IMR-90 (cell line): Measurements from ENCODE around the gene HGD. TPM values are rescaled to one million over a fixed set of nuclear protein-coding genes. Genes with fewer than 3 reads are reported as not detected.

Source experiments
- ATAC-seq: fragments of 200-7000 bp; cut with Tn5 transposase; 2 replicates; pipeline ENCODE4 v1.9.1; 2020; ENCODE audit warnings: low read depth, mild to moderate bottlenecking, moderate library complexity
- BruUV-seq: library from RNA; stranded (reverse); fragments of 400-500 nt; replicated peaks from 2 replicates; lab custom pipeline; 2021; lab: Mats Ljungman, UMichigan
- CTCF ChIA-PET: fragments of 300-600 bp; formaldehyde crosslinking; extraction: SDS; loops from one replicate; lab custom pipeline; 2021; ENCODE audit warnings: antibody characterized with exemption; lab: Yijun Ruan, JAX
- POLR2A ChIA-PET: fragments of 300-600 bp; sonication (Branson Sonifier 250); formaldehyde crosslinking; loops from one replicate; lab custom pipeline; 2022; ENCODE audit warnings: antibody characterized with exemption; ENCODE audit not compliant: unreplicated experiment; lab: Charles Lee
- DNase-seq: peaks from one replicate; pipeline ENCODE4 v3.0.0; 2013
- H2AFZ ChIP-seq: replicated peaks from 2 replicates; pipeline ENCODE3; 2013; ENCODE audit warnings: low read length, mild to moderate bottlenecking; ENCODE audit not compliant: poor library complexity
- H2AK5ac ChIP-seq: 2 replicates; pipeline ENCODE4 v1.6.1; 2013; ENCODE audit warnings: low read depth, low read length, inconsistent platforms
- H2AK9ac ChIP-seq: replicated peaks from 2 replicates; pipeline ENCODE3; 2013; ENCODE audit warnings: mild to moderate bottlenecking, low read depth, low read length, moderate library complexity; ENCODE audit not compliant: poor library complexity
- H2BK120ac ChIP-seq: 2 replicates; pipeline ENCODE4 v1.6.1; 2013; ENCODE audit warnings: low read depth, low read length, inconsistent platforms
- H2BK15ac ChIP-seq: 3 replicates; pipeline ENCODE4 v1.6.1; 2013; ENCODE audit warnings: low read depth, low read length, inconsistent platforms
- H2BK20ac ChIP-seq: 2 replicates; pipeline ENCODE4 v1.6.1; 2013; ENCODE audit warnings: low read depth, mild to moderate bottlenecking, inconsistent platforms, low read length, moderate library complexity
- H2BK5ac ChIP-seq: 2 replicates; pipeline ENCODE4 v1.6.1; 2013; ENCODE audit warnings: mild to moderate bottlenecking, low read depth, low read length, inconsistent platforms; ENCODE audit not compliant: poor library complexity, severe bottlenecking
- H3K14ac ChIP-seq: replicated peaks from 2 replicates; pipeline ENCODE4 v1.6.1; 2013; ENCODE audit warnings: low read depth, low read length, inconsistent platforms
- H3K18ac ChIP-seq: 2 replicates; pipeline ENCODE4 v1.6.1; 2013; ENCODE audit warnings: low read depth, low read length, control low read depth
- H3K23ac ChIP-seq: 2 replicates; pipeline ENCODE4 v1.6.1; 2013; ENCODE audit warnings: low read depth, low read length, inconsistent platforms
- H3K27ac ChIP-seq: 2 replicates; pipeline ENCODE4 v1.5.1; 2013; ENCODE audit warnings: mild to moderate bottlenecking, control low read depth, low read length; ENCODE audit not compliant: insufficient read depth
- H3K27me3 ChIP-seq: 2 replicates; pipeline ENCODE4 v1.6.1; 2013; ENCODE audit warnings: low read length; ENCODE audit not compliant: control insufficient read depth, insufficient read depth
- H3K36me3 ChIP-seq: 2 replicates; pipeline ENCODE4 v1.6.1; 2013; ENCODE audit warnings: low read length, mixed read lengths; ENCODE audit not compliant: control insufficient read depth, insufficient read depth
- H3K4ac ChIP-seq: 2 replicates; pipeline ENCODE4 v1.6.1; 2013; ENCODE audit warnings: low read depth, low read length, inconsistent platforms
- H3K4me1 ChIP-seq: 2 replicates; pipeline ENCODE4 v1.6.1; 2013; ENCODE audit warnings: low read length, mixed read lengths; ENCODE audit not compliant: control insufficient read depth, insufficient read depth
- H3K4me2 ChIP-seq: 2 replicates; pipeline ENCODE4 v1.6.1; 2013; ENCODE audit warnings: low read depth, mild to moderate bottlenecking, control low read depth, low read length, moderate library complexity
- H3K4me3 ChIP-seq: 2 replicates; pipeline ENCODE4 v1.5.1; 2013; ENCODE audit warnings: low read depth, mild to moderate bottlenecking, control low read depth, low read length, moderate library complexity; ENCODE audit not compliant: insufficient read depth
- H3K56ac ChIP-seq: 2 replicates; pipeline ENCODE4 v1.6.1; 2013; ENCODE audit warnings: low read length, inconsistent platforms; ENCODE audit not compliant: insufficient read depth; ENCODE audit errors: extremely low read depth
- H3K79me1 ChIP-seq, 2 experiments: 2 replicates each; pipeline ENCODE4 v1.6.1; 2013; ENCODE audit warnings: low read length in 2 of 2, inconsistent platforms in 1 of 2, low read depth in 1 of 2
- H3K9ac ChIP-seq: 2 replicates; pipeline ENCODE4 v1.6.1; 2013; ENCODE audit warnings: low read depth, low read length, control low read depth
- H3K9me1 ChIP-seq: 2 replicates; pipeline ENCODE4 v1.6.1; 2013; ENCODE audit warnings: low read length, inconsistent platforms; ENCODE audit not compliant: insufficient read depth
- H3K9me3 ChIP-seq: 2 replicates; pipeline ENCODE4 v1.6.1; 2013; ENCODE audit warnings: low read length; ENCODE audit not compliant: control insufficient read depth, insufficient read depth
- H4K20me1 ChIP-seq: 2 replicates; pipeline ENCODE4 v1.6.1; 2013; ENCODE audit warnings: low read length, inconsistent platforms; ENCODE audit not compliant: insufficient read depth
- H4K5ac ChIP-seq: 2 replicates; pipeline ENCODE4 v1.6.1; 2013; ENCODE audit warnings: mild to moderate bottlenecking, low read depth, low read length, control low read depth
- H4K8ac ChIP-seq, 2 experiments: 2 replicates each; pipeline ENCODE4 v1.6.1; 2013; ENCODE audit warnings: low read depth in 2 of 2, low read length in 2 of 2, control low read depth in 1 of 2, inconsistent platforms in 1 of 2
- H4K91ac ChIP-seq: 2 replicates; pipeline ENCODE4 v1.6.1; 2013; ENCODE audit warnings: low read depth, low read length, inconsistent platforms; ENCODE audit not compliant: insufficient read depth
- BHLHE40 ChIP-seq: fragments of 150-350 bp; IDR thresholded peaks from 2 replicates; pipeline ENCODE4 v1.6.1; 2016; ENCODE audit warnings: mild to moderate bottlenecking, low read depth, low read length
- CEBPB ChIP-seq: IDR thresholded peaks from 2 replicates; pipeline ENCODE4 v1.6.1; 2012; ENCODE audit warnings: low read depth, low read length, improper control_type of control experiment
- ELK1 ChIP-seq: fragments of 150-350 bp; IDR thresholded peaks from 2 replicates; pipeline ENCODE4 v1.6.1; 2016; ENCODE audit warnings: low read depth, mild to moderate bottlenecking, low read length, moderate library complexity, borderline replicate concordance
- NFE2L2 ChIP-seq: fragments of 150-350 bp; IDR thresholded peaks from 2 replicates; pipeline ENCODE4 v1.6.1; 2016; ENCODE audit warnings: low read depth, mild to moderate bottlenecking, low read length
- POLR2A ChIP-seq: IDR thresholded peaks from 2 replicates; pipeline ENCODE4 v1.6.1; 2012; ENCODE audit warnings: mild to moderate bottlenecking, low read depth, low read length
- SMC3 ChIP-seq: fragments of 150-350 bp; IDR thresholded peaks from 2 replicates; pipeline ENCODE4 v1.6.1; 2016; ENCODE audit warnings: low read depth, mild to moderate bottlenecking, antibody characterized with exemption, low read length, moderate library complexity
- USF2 ChIP-seq: fragments of 150-350 bp; IDR thresholded peaks from 2 replicates; pipeline ENCODE4 v1.6.1; 2017; ENCODE audit warnings: mild to moderate bottlenecking, antibody characterized with exemption, low read length, low read depth
- WGBS, 2 experiments: methylation state at CpG; one replicate each; pipeline versions ENCODE4 v1.1.5 to v1.1.7; 2013; ENCODE audit warnings: missing lambda C conversion rate in 2 of 2; ENCODE audit not compliant: insufficient read length in 1 of 2; ENCODE audit errors: extremely low coverage in 2 of 2; 5-methylcytosine and 5-hydroxymethylcytosine counted together
- dilution Hi-C: fragments of 300-500 bp; cut with HindIII; formaldehyde crosslinking; loops from one replicate; pipeline ENCODE4 v1.14.3; 2018; ENCODE audit warnings: low sequenced_read_pairs; ENCODE audit not compliant: unreplicated experiment
- in situ Hi-C: fragments of 300-500 bp; cut with MboI; formaldehyde crosslinking; loops from 3 replicates; pipeline ENCODE4 v1.14.3; 2019; ENCODE audit warnings: low sequenced_read_pairs, inconsistent platforms, mixed read lengths
- intact Hi-C: fragments of 100-400 bp; cut with micrococcal nuclease; formaldehyde crosslinking; loops from 2 replicates; pipeline ENCODE4 v1.10.0; 2022
- polyA plus RNA-seq, 3 experiments: library from polyadenylated mRNA; depleted of rRNA; stranded (reverse); fragments of >200 nt; gene quantifications; 2 replicates each; pipeline ENCODE4 v1.2.3, GENCODE V29; 2012; ENCODE audit warnings: low replicate concordance in 1 of 3
- total RNA-seq: library from RNA; depleted of rRNA; stranded (reverse); fragments of >200 nt; gene quantifications from 2 replicates; pipeline ENCODE4 v1.2.3, GENCODE V29; 2012
- TF ChIP-seq, protein P1 (sequence below): conservative IDR thresholded peaks from 2 replicates; pipeline ENCODE4 v1.5.1; 2012; ENCODE audit warnings: mild to moderate bottlenecking, low read depth, low read length, improper control_type of control experiment

HGD gene
- total and polyA plus RNA-seq, 2 of the 4 experiments (the other 2 are of a cell fraction) = 0.14 TPM; not detected in 1

- WGBS, 2 experiments = 40% methylated on average over 1 of the region's 2 CpGs; no CpG with 5 or more reads in 1 of the 2 experiments
- Histone ChIP-seq H3K79me1 (no peaks in the 10 kb centered on the region), H3K18ac (no peak overlapping the region), H3K23ac (no peak overlapping the region), H2BK15ac (no peak overlapping the region), H2AFZ (no peak overlapping the region), H3K9me3 (no peaks in the 10 kb centered on the region), H3K4me1 (peaks cover 5% of the 10 kb centered on the region; the same call in 1 of the 2 replicates), H3K36me3 (no peaks in the 10 kb centered on the region), H4K20me1 (no peaks in the 10 kb centered on the region), H3K27me3 (no peaks in the 10 kb centered on the region), H3K4me2 (no peak overlapping the region), H3K4ac (no peak overlapping the region), H4K91ac (no peak overlapping the region), H3K9ac (no peak overlapping the region), H4K5ac (no peak overlapping the region), H3K9me1 (no peaks in the 10 kb centered on the region), H2BK5ac (no peak overlapping the region), H2AK9ac (no peak overlapping the region), H3K4me3 (no peak overlapping the region), H4K8ac (no peak overlapping the region), H3K56ac (no peak overlapping the region), H2BK20ac (no peak overlapping the region), H2BK120ac (no peak overlapping the region), H3K27ac (no peak overlapping the region), H3K14ac (no peak overlapping the region), H2AK5ac (no peak overlapping the region)
- no TSS peak for BruUV-seq
- DNase-seq (no peak), ATAC-seq (no peak)
- CTCF ChIA-PET = no interaction called here
- in situ Hi-C loops = no loop called here
- dilution Hi-C loops = no loop called here
- POLR2A ChIA-PET = no interaction called here
- intact Hi-C loops = no loop called here
- TF ChIP-seq CEBPB (no peak), ELK1 (no peak), BHLHE40 (no peak), POLR2A (no peak), SMC3 (no peak), NFE2L2 (no peak), USF2 (no peak)
- TF ChIP-seq, protein P1, sequence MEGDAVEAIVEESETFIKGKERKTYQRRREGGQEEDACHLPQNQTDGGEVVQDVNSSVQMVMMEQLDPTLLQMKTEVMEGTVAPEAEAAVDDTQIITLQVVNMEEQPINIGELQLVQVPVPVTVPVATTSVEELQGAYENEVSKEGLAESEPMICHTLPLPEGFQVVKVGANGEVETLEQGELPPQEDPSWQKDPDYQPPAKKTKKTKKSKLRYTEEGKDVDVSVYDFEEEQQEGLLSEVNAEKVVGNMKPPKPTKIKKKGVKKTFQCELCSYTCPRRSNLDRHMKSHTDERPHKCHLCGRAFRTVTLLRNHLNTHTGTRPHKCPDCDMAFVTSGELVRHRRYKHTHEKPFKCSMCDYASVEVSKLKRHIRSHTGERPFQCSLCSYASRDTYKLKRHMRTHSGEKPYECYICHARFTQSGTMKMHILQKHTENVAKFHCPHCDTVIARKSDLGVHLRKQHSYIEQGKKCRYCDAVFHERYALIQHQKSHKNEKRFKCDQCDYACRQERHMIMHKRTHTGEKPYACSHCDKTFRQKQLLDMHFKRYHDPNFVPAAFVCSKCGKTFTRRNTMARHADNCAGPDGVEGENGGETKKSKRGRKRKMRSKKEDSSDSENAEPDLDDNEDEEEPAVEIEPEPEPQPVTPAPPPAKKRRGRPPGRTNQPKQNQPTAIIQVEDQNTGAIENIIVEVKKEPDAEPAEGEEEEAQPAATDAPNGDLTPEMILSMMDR = no peak
These were observed 1.0 kb downstream of the HGD start for GRCh38 chr3:120681018-120681417.
